Naive B cell (primary cell): Measurements from ENCODE around the gene NRCAM. TPM values are rescaled to one million over a fixed set of nuclear protein-coding genes. Genes with fewer than 3 reads are reported as not detected.

ENCODE experiments used
- ATAC-seq, 2 donors: fragments of 150-1000 bp; cut with Tn5 transposase; 2 replicates each; pipeline ENCODE4 v1.10.0; 2021; ENCODE audit warnings: low read depth in 2 of 2, mild to moderate bottlenecking in 2 of 2, moderate library complexity in 2 of 2
- DNase-seq: peaks from one replicate; pipeline ENCODE4 v3.0.0; 2022
- H3K27ac Mint-ChIP-seq, 6 donors: one replicate each; pipeline ENCODE4 v1.8.0; 2020 to 2022; ENCODE audit warnings: mild to moderate bottlenecking in 6 of 6, mixed read lengths in 6 of 6, moderate library complexity in 5 of 6, inconsistent platforms in 2 of 6
- H3K27me3 Mint-ChIP-seq, 3 donors: one replicate each; pipeline ENCODE4 v1.8.0; 2021 to 2022; ENCODE audit warnings: mixed read lengths in 3 of 3, mild to moderate bottlenecking in 1 of 3
- H3K36me3 Mint-ChIP-seq, 2 donors: one replicate each; pipeline ENCODE4 v1.8.0; 2020 to 2022; ENCODE audit warnings: mixed read lengths in 2 of 2, inconsistent platforms in 1 of 2, mild to moderate bottlenecking in 1 of 2
- H3K4me1 Mint-ChIP-seq, 3 donors: one replicate each; pipeline ENCODE4 v1.8.0; 2020 to 2022; ENCODE audit warnings: mixed read lengths in 3 of 3, inconsistent platforms in 1 of 3, mild to moderate bottlenecking in 1 of 3, moderate library complexity in 1 of 3
- H3K4me3 Mint-ChIP-seq, 8 donors: one replicate each; pipeline ENCODE4 v1.8.0; 2020 to 2022; ENCODE audit warnings: mild to moderate bottlenecking in 8 of 8, mixed read lengths in 8 of 8, moderate library complexity in 8 of 8, inconsistent platforms in 2 of 8
- H3K9me3 Mint-ChIP-seq, 7 donors: one replicate each; pipeline ENCODE4 v1.8.0; 2020 to 2022; ENCODE audit warnings: mixed read lengths in 7 of 7, mild to moderate bottlenecking in 5 of 7, inconsistent platforms in 2 of 7, moderate library complexity in 1 of 7
- polyA plus RNA-seq, 6 donors: library from polyadenylated mRNA; unstranded; fragments of 300-500 nt; fragmentation: Illumina TruSeq; gene quantifications; one replicate each; pipeline ENCODE4 v1.2.3, GENCODE V29; 2021; ENCODE audit warnings: low read depth in 6 of 6

NRCAM gene
- polyA plus RNA-seq, 6 donors from 2014 or later = 0.29 to 1.2 (median 0.47) TPM; not detected in 1

DNA sequence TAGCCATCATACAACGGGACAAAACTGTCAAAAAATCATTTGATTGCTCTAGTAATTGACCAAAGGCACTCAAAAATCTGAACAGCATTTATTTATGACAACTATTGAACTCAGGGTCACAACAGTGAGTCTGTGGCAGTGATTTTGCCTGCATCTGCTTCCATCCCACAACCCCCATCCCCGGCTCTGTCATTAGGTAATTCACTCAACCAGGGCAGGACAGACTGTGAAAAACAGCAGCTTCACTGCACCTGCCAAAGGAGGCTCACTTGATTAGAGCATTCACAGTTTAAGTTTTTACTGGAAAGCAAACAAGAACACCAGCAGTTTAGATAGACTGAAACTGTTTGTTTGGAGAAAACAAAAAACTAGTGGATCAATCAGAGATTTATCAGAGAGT is 22.2 kb downstream of the NRCAM start:
- H3K36me3 Mint-ChIP-seq = peaks cover 8% of the 10 kb centered on the region in 2 donors
- peaks cover 34 to 74% (median 71%) of the 10 kb centered on the region in 3 donors for H3K27me3 Mint-ChIP-seq
- no peak overlapping the region for H3K4me3 Mint-ChIP-seq
- ATAC-seq = no peak
- H3K9me3 Mint-ChIP-seq = peaks cover 0 to 13% (median 8%) of the 10 kb centered on the region in 7 donors
- no peaks in the 10 kb centered on the region for H3K4me1 Mint-ChIP-seq
- no peak overlapping the region for H3K27ac Mint-ChIP-seq
- DNase-seq = no peak

DNA sequence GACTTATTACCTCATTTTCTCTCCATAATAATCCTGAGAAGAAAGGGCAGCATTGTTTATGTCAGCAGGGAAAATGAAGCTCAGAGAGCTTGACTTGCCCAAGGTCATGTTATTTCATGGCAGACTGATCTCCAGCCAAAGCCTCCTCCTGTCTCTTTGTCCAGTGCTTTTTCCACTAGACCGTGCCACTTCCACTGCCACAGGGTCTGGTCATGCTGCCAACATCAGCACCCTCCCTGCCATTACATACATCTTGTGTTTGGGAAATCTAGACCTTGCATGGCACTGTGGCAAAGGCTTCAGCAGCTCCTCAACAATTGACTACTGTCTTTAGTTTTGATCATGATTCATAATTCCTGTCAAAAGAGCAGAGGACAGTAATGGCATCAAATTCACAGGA is 25.1 kb downstream of the NRCAM start:
- DNase-seq (no peak), ATAC-seq (no peak)
- Mint-ChIP-seq H3K27me3 (peaks cover 32 to 58% (median 51%) of the 10 kb centered on the region in 3 donors), H3K36me3 (peaks cover 8% of the 10 kb centered on the region in 2 donors), H3K9me3 (peaks cover 0 to 13% (median 8%) of the 10 kb centered on the region in 7 donors), H3K27ac (no peak overlapping the region), H3K4me3 (no peak overlapping the region), H3K4me1 (no peaks in the 10 kb centered on the region)

DNA sequence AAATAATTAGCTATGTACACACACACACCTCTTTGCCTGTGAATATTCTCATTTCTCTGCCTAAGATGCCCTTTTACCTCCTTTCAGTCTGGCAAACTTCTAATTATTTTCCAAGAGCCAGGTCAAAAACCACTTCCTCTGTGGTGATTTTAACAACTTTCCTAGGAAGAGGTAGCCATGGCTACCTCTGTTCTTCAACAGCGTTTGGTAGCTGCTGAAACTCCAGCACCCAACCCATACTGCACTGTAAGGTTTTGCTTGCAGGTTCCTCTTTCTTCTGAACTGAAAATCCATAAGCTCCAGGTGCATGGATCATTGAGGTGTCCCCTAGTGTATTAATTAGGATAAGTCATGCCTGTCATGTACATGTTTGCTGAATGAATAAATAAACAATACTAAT is 25.6 kb downstream of the NRCAM start:
- Mint-ChIP-seq H3K9me3 (peaks cover 0 to 12% (median 7%) of the 10 kb centered on the region in 7 donors), H3K27ac (no peak overlapping the region), H3K4me3 (no peak overlapping the region), H3K36me3 (peaks cover 7 to 8% of the 10 kb centered on the region in 2 donors), H3K4me1 (no peaks in the 10 kb centered on the region), H3K27me3 (peaks cover 32 to 57% (median 48%) of the 10 kb centered on the region in 3 donors)
- no peak for ATAC-seq
- DNase-seq = no peak

DNA sequence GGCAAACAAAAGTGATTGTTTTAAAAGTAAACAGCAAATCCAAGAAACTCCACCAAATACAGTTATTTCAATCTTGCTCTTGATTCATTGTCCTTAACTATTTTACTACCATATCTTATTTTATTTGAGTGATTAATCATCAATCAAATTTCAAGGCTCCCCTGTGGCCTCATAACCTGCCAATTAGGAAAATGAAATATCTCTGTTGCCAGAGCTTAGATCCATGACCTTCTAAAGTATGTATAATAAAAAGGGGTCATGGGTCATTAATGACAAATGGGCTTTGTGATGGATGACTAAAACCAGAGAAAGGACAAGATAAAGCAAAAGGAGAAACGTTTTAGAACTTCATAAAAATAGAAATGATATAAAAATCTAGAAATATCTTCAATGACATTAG is 28.5 kb downstream of the NRCAM start:
- Mint-ChIP-seq H3K4me3 (no peak overlapping the region), H3K4me1 (no peaks in the 10 kb centered on the region), H3K27ac (no peak overlapping the region), H3K36me3 (no peaks in the 10 kb centered on the region), H3K27me3 (peaks cover 47 to 52% (median 48%) of the 10 kb centered on the region in 3 donors), H3K9me3 (peaks cover 0 to 2% (median 0%) of the 10 kb centered on the region in 7 donors)
- no peak for ATAC-seq
- no peak for DNase-seq

DNA sequence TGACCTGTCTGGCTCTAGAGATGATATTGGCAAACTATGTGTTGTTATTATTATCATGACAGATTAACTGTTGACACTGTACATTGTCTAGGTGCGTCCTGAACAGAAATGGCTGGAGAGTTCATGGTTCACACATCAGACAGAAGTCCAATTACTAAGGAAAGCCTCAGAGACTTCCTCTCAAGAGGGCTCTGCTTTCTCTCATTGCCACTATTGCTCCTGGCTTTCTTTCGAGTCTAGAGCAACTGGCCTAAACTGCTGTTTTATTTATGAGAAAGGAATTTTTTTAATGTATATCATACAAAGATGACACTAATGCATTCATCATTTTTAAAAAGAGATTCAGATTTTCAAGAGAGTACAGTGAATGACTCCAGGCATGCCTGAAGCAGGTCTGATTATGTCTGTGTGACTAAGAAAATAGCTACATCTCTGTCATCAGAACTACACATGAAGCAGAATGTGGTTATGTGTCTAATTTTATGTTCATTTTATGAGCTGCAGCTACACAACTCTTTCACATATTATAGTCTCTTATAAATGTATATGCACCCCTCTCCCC is 30.4 kb downstream of the NRCAM start:
- Mint-ChIP-seq H3K36me3 (no peaks in the 10 kb centered on the region), H3K4me3 (no peak overlapping the region), H3K4me1 (peaks cover 0 to 2% (median under 1%) of the 10 kb centered on the region in 3 donors), H3K27ac (no peak overlapping the region), H3K27me3 (peaks cover 46 to 58% (median 52%) of the 10 kb centered on the region in 3 donors), H3K9me3 (peaks cover 0 to 2% (median 0%) of the 10 kb centered on the region in 7 donors)
- DNase-seq (no peak), ATAC-seq (no peak)

DNA sequence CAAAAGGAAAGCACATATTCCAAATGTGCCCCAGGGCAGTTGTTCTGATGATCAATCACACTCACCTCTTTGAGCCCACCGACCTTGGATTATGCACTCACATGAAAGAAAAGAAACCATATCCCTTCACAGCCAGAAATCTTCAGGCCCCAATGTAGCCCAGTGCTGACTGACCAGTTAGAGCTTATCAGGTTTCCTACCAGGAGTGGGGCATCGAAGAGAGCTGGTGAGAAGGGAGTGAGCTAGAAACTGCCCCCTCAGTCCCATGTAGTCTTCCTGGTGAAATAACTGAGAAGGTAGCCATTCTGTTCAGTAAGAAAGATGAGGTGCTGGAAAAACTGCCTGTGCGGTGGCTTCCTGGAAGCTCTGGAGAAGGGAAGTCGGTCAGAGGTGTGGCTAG is 32.2 kb downstream of the NRCAM start:
- no peak for DNase-seq
- H3K9me3 Mint-ChIP-seq = peaks cover 0 to 2% (median 0%) of the 10 kb centered on the region in 7 donors
- H3K36me3 Mint-ChIP-seq = no peaks in the 10 kb centered on the region
- no peak overlapping the region for H3K27ac Mint-ChIP-seq
- H3K4me3 Mint-ChIP-seq = peak overlapping the region in 1 of 8 donors; percentile 17
- no peak for ATAC-seq
- H3K27me3 Mint-ChIP-seq = peaks cover 43 to 56% (median 45%) of the 10 kb centered on the region in 3 donors
- peaks cover 6 to 11% (median 10%) of the 10 kb centered on the region in 3 donors for H3K4me1 Mint-ChIP-seq

DNA sequence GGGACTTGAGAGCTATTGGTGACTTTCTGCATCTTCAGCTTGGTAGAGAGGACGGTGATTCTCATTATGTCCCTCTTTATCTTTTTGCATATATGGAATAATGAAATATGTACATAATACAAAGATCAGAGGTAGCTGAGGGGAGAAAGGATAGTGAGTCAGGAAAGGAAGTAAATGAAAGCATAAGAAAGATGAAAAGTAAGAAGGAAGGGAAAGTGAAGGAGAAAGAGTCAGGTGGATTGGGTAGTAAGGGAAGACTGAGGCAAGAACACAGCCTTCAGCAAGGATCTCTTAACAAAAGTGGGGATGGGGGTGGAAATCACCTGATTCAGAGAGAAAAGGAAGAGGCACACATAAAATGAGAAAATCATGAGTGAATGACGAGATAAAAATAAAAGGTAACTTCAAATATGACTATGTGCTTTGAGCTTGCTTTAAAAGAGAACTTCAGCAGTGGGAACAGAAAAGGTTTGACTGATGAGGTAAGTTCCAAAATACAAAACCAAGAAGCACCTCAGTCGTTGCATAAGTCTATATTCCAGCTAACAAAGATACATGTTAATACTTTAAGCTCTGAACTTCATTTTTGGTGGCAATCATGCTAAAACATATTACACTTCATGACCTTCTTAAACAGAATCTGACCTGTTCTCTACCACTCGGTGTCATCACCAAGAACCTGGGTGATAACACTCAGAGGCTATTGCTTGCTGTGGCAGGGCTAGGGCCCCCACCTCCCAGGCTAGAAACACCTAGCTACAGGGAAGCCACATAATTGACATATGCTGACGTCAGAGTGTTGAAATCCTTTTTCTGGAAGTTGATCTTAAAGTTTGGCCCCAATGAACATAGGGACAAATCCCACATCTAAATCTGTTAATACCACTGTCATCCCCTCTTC is 32.9 kb downstream of the NRCAM start:
- peak overlapping the region in 1 of 6 donors; percentile 5 for H3K27ac Mint-ChIP-seq
- no peak for DNase-seq
- no peak overlapping the region for H3K4me3 Mint-ChIP-seq
- ATAC-seq = no peak
- peaks cover 11 to 14% (median 13%) of the 10 kb centered on the region in 3 donors for H3K4me1 Mint-ChIP-seq
- no peaks in the 10 kb centered on the region for H3K36me3 Mint-ChIP-seq
- peaks cover 39 to 59% (median 49%) of the 10 kb centered on the region in 3 donors for H3K27me3 Mint-ChIP-seq
- peaks cover 0 to 2% (median 0%) of the 10 kb centered on the region in 7 donors for H3K9me3 Mint-ChIP-seq

DNA sequence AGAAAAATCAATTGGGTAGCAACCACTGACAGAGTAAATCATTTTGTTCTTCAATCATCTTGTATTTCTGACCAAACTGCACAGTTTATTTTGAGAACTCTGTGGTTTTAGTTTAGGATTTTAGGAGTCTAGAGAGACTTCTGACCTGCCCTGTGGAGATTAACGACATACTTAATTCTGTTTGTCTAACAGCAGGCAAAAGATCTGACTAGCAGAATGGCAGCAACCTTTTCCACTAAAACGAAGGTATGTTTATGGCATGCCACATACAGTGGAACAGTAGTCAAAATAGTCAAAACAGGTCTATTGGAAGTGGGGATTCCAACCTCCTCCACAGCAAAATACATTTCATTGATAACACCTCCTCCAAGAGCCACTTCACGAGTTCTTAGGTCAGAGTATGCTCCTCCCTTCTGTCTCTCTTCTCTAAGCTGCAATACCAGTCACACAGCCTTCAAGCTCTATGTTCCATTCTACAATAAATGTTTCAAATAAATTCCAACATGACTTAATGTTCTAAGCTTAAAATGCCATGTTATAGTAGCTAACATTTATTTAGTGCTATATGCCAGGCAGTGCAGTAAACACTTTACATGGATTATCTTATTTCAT is 34.4 kb downstream of the NRCAM start:
- DNase-seq (no peak), ATAC-seq (no peak)
- H3K27me3 Mint-ChIP-seq = peaks cover 37 to 59% (median 52%) of the 10 kb centered on the region in 3 donors
- H3K9me3 Mint-ChIP-seq = peaks cover 0 to 2% (median 0%) of the 10 kb centered on the region in 7 donors
- H3K27ac Mint-ChIP-seq = no peak overlapping the region
- peaks cover 18 to 23% (median 21%) of the 10 kb centered on the region in 3 donors for H3K4me1 Mint-ChIP-seq
- no peak overlapping the region for H3K4me3 Mint-ChIP-seq
- no peaks in the 10 kb centered on the region for H3K36me3 Mint-ChIP-seq

DNA sequence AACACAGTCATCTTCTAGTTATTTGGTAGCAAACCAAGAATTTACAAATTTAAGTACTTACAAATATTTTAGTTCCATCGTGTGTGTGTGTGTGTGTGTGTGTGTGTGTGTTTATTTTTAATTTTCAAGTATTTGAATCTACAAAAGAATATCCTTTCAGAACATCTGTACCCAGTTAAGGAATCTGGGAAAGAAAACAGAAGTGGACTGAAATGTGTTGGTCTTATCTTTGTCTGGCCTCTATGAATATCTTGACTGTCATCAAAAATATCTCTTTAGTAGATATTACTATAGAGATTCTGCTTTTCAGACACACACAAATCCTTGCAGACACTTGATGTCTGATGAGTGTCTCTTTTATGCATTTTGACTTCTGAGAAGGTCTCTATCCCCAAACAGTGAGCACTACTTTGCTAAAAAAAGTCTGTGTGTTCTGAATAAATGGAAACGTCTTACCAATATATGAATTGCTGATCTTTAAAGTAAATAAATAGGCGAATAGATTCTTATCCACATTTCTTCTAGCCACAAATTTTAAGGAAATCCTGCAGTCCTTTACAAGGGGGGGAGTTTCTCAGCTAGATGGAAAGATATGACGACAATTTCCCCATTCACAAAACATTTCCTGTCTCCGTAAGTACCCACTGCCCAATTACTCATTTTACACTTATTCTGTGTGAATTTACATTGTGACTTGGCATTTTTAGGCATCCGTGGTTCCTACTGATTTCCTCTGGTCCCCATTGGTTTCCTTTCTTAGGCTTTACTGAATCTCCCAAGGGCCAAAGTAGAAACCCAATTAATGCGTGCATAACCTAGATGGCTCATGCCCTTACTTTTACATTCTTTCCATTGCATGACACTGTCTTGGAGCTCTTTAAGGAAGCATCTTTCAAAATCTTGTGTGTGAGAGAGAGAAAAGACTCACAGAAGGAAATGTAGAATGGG is 36.0 kb downstream of the NRCAM start:
- ATAC-seq (no peak), DNase-seq (no peak)
- Mint-ChIP-seq H3K27ac (peak overlapping the region in 1 of 6 donors; percentile 7), H3K4me3 (no peak overlapping the region), H3K27me3 (peaks cover 34 to 54% (median 51%) of the 10 kb centered on the region in 3 donors), H3K9me3 (peaks cover 0 to 2% (median 0%) of the 10 kb centered on the region in 7 donors), H3K4me1 (peaks cover 34 to 37% (median 37%) of the 10 kb centered on the region in 3 donors), H3K36me3 (no peaks in the 10 kb centered on the region)

DNA sequence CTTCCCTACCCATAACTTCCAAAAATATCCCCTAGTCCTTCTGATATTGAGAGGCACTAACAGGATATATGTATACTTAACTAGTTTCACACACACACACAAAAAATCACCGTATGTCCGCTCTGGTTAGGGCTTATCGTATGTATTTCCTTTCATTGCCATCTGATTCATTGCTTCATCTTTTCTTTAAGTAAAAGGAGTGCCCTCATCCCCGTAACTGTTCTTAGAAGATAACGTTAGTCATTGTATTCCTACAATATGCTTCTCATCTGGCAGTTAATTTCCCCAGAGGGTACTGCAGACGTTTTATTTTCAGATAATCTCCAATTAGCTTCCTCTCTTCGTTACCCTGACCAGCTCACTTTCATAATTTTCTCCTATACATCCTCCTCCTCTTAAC is 37.3 kb downstream of the NRCAM start:
- Mint-ChIP-seq H3K27me3 (peaks cover 27 to 47% (median 45%) of the 10 kb centered on the region in 3 donors), H3K36me3 (peaks cover 0 to under 1% of the 10 kb centered on the region in 2 donors), H3K4me1 (peaks cover 47 to 50% (median 48%) of the 10 kb centered on the region in 3 donors), H3K9me3 (peaks cover 0 to 2% (median 0%) of the 10 kb centered on the region in 7 donors), H3K4me3 (peak overlapping the region in 3 of 8 donors; percentile 29 to 59 (median 29)), H3K27ac (no peak overlapping the region)
- ATAC-seq (no peak), DNase-seq (no peak)

DNA sequence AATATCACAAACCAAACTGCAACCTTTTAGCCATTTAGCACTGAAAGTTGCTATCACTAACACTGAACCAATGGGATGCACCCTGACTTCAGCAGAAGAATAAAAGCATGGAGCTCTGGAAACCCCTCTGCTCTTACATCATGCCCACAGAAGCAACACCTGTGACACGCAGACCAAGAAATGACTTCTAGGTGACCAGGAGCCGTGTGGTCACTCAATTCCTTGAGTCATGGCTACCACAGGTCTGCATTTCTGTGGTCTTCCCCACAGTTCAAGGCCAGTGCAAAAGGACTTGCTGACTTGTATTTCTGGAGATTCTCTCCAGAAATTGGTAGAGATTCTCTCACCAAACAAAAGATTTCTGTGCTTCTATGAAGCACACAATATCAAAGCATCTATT is 38.3 kb downstream of the NRCAM start:
- Mint-ChIP-seq H3K9me3 (peaks cover 2 to 10% (median 6%) of the 10 kb centered on the region in 7 donors), H3K4me1 (peaks cover 53 to 55% (median 53%) of the 10 kb centered on the region in 3 donors), H3K27me3 (peaks cover 19 to 37% (median 36%) of the 10 kb centered on the region in 3 donors), H3K36me3 (peaks cover 4 to 11% of the 10 kb centered on the region in 2 donors), H3K27ac (peak overlapping the region in 2 of 6 donors; percentile 62 to 83), H3K4me3 (peak overlapping the region in 2 of 8 donors; percentile 38 to 60)
- ATAC-seq (no peak), DNase-seq (no peak)

DNA sequence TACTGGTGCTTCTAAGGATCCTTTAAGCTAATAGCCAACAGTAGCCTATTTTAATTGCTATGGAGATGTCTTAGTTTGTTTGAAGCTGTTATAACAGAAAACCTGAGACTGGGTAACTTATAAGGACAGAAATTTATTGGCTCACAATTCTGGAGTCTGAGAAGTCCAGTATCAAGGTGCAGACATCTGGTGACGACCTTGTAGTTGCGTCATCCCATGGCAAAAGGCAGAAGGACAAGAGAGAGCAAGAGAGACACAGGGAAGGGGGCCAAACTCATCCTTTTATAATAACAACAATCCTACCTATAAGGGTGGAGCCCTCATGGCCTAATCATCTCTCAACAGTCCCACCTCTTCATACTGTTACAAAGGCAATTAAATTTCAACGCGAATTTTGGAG is 39.1 kb downstream of the NRCAM start:
- Mint-ChIP-seq H3K4me3 (peak overlapping the region in 3 of 8 donors; percentile 2 to 86 (median 77)), H3K27ac (peak overlapping the region in 1 of 6 donors; percentile 72), H3K36me3 (peaks cover 4 to 13% of the 10 kb centered on the region in 2 donors), H3K9me3 (peaks cover 2 to 17% (median 12%) of the 10 kb centered on the region in 7 donors), H3K27me3 (peaks cover 16 to 33% (median 31%) of the 10 kb centered on the region in 3 donors), H3K4me1 (peaks cover 53 to 55% (median 53%) of the 10 kb centered on the region in 3 donors)
- no peak for DNase-seq
- ATAC-seq = no peak
